Measurements from ENCODE around the gene PRKG1.
"Not testable (repeated sequence)": the region's sequence is repeated elsewhere in the genome, so short reads cannot be mapped to it uniquely, and the experiment has no call there.

Gene PRKG1

DNA sequence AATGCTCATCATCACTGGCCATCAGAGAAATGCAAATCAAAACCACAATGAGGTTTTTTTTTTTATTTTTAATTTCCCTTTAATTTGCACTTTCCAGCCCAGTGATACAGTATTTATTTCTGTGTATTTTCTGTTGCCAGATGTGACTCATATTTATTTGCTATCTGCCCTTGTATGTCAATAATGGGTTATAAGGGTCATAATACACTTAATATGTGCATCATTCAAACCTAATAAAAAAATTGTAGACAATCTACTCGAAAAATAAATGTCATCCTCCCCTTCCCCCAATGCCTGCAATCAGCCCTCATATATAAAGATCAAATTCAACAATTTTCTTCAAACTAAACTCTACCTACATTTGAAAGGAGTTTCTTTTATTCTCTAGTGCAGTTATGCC lies 470.6 kb downstream of the PRKG1 start:
- DNase-seq = no peak

DNA sequence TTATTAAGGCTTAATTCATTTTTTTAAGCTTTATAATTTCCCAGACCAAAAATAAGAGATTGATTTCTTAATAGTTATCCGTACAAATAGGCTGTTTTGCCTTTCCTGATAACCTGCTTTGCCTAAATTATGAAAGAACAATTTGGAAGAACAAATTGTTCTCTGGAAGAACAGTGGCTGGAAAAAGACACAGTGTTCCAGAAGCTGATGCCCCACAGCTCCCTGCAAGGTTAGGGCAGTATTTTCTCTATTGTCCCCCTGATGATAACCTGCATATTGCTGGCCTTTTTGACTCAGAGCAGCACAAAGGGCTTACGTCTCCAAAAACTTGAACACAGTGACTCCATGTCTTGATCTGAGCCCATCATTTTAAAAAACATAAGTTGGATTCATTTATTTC lies 473.7 kb downstream of the PRKG1 start:
- DNase-seq = no peak

DNA sequence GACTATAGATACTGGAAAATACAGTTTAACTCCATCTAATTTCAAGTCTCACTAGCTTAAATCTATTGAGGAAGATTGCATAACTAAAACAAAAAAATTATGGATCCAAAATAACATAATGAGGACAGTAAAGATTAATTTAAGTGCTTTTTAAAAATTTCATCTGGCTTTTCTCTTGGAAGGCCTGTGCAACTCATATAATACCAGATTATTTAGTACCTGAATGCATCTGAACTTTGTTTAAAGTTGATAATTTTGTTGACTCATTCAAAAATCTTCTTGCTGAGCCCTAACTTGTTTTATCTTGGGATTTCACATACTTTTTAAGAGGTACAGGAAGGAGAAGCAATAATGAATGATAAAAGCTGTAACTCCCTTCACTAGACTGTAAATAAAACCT lies 478.6 kb downstream of the PRKG1 start:
- DNase-seq = no peak

DNA sequence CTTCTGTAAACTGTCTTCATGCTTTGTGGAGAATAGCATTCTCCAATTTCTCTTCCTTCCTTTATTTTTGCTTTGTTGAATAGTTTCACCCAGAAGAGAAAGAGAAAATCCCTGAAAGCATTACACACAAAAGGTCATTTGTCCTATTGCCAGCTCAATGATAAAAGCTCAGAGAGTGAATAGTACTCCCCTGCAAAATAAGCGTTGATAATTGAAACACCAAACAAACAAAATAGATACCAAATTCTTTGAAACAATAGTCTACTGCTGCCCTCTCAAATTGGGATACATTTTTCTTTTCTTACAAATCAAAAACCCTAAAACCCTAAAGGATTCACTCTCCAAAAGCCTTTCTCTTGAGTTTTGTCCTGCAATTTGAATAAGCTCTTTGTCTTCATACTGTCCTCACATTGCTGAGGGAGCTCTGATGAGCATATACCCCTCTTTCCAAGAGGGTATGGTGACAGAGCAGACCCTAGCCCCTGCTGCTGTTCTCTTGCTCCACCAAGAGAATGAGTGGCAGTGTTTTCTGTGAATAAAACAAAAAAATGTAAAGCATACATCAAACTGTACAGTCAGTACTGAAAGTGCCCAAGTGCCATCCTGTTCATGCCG lies 490.7 kb downstream of the PRKG1 start:
- no peak for DNase-seq

DNA sequence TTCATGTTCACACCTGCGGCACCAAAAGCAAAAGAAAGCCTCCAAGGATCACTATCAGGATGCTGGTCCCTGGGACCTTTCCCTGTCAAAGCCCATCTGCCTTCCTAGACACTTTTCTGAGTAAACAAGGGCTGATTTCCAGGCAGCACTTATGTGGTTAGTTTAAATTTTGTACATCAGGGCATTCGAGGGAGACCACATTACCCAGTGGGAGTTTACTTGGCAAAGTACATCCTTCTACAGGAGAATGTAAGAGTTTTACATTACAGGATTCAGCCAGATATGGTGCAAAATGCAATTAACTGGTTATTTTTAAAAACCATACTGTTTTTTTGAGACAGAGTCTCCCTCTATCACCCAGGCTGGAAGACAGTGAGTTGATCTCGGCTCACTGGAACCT lies 493.0 kb downstream of the PRKG1 start:
- DNase-seq = no peak

DNA sequence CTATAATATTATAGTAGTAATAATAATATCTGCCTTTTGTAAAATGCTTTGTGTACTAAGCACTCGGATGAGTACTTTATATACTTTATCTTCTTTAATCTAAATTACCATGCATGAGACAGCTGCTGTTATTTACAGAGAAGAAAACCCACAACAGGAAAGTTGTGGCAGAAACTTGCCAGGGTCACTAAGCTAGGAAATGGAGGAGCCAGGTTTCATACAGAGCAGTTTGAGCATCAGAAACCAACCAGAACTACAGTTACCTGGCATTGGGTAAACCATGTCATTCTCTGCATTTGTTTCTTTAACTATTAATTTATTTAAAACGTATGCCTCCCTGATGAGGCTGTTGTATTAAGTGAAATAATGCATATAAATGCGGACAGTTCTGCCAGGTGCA lies 495.2 kb downstream of the PRKG1 start:
- DNase-seq = no peak

DNA sequence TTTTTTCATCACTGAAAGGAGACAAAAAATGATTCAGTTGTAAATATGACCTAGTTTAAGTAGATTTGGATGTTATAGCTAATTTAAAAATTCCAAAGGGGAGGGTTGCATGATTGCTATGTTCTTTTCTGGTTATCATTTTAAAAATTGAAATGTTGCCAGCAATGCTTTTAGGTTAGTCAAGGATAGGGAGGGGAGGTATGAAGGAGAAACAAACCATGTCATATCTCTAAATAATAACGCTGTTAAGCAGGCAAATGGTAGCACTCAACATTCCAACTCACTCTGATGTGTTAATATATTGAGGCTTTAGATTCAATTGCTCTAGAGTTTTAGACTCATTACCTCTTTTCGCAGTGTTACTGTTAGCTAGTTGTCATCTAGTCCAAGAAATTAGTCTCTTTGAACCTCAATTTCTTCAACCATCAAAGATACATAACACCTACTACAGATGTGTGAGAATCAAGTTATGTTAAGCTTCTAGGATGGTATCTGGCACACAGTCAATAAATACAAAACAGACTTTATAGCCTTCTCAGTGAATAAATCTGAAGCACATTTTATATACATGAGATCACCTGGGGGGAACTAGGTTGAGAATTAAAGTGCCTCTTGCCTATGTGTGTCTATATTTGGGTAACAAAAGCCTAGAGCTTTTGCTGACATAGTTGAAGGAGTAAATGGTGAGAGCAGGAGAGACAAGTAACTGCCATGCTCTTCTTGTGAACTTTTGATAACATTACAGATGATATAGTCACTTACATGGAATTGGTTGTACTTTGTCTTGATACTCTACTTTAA lies 500.2 kb downstream of the PRKG1 start:
- no peak for DNase-seq

DNA sequence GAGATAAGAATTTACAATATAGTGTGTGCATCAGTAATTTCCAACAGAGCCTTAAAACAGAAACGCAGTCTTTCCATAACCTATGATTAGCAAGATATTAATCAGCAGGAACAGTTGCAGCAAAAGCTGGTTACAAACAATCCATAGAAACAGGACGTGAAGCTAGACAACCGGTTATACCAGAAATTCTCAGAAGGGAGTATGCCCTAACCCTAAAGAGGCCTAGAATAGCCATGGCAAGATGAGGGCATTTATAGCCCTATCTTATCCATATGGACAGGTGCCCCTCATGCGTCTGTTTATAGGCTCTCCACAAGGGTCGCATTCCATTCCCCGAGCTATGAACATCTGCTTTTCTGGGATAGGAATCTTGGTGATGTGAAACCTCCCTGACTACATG lies 506.9 kb downstream of the PRKG1 start:
- DNase-seq = not testable (repeated sequence)

DNA sequence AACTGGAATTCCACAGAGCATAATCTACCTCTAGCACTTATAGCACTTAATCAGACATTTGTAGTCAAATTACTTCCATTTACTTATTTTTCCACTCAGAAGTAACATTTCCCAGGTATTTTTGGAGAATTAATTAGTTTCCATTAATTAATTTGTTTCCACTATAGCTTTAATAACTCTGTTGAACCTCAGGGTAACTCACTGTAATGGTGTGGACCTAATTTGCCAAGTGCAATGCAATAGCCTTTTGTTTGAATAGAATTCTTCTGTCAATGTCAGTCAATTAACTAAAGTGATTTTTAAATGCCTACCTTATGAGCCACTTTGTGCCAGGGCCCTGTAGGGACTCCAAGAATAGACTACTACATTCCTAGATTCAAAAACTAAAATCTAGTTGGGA lies 509.7 kb downstream of the PRKG1 start:
- DNase-seq = no peak

DNA sequence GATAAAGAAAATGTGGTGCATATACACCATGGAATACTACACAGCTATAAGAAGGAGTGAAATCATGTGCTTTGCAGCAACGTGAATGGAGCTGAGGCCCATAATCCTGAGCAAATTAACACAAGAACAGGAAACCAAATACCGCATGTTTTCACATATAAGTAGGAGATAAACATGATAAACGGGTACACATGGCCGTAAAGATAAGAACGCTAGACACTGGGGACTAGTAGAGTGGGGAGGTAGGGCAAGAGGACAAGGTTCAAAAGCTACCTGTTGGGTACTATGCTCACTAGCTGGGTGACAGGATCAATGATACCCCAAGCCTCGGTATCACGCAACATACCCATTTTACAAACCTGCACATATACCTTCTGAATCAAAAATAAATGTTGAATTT lies 511.5 kb downstream of the PRKG1 start:
- no peak for DNase-seq

DNA sequence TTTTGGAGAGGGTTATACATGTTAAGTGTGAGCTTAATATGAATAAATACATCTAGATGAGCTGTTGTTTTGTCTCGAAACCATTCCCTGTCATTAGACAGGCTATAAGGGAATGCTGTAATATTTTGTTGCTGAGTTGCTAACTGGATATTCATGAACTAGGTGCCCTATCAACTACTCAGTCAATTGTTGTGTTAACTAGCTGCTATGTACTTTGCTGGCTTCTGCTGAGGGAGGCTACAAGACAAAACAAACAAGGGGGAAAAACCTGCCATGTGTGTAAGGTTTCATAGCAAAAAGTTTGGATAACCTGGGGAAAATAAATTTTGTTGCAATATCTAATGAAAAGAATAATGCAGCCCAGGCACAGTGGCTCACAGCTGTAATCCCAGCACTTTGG lies 514.7 kb downstream of the PRKG1 start:
- no peak for DNase-seq

DNA sequence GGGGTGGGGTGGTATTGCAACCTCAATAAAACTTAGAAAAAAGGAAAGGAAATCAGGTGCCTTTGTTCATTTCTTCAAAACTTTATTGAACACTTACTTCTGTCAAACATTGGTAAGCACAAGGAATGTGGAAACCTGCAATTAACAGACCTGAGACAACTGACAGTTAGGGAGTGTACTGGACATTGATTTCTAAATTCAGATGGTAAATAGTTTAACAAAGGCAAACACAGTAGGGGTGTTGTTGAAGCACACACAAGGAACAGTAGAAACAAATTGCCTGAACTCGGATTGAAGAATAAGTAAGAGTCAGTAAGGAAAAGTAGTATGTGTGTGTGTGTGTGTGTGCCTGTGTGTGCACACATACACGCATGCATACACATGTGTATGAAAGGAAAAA lies 516.5 kb downstream of the PRKG1 start:
- DNase-seq = no peak

DNA sequence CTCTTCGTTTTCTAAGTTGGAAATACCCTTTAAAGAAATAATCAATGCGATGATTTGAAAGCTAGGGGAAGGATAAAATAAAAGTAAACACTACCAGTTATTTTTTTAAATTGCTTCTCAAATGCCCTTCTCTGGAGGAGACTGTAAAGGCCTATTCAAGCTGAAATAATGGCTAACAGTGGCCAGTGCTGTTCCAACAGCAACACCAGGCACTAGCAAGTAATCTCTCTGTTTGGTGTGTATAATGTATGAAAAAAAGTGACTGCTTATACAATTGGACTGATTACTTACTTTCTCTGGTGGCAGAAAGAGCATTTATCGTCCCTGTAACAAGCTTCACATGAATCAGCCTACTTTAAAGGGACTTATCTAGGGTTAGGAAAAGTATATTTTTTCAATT lies 522.4 kb downstream of the PRKG1 start:
- no peak for DNase-seq

DNA sequence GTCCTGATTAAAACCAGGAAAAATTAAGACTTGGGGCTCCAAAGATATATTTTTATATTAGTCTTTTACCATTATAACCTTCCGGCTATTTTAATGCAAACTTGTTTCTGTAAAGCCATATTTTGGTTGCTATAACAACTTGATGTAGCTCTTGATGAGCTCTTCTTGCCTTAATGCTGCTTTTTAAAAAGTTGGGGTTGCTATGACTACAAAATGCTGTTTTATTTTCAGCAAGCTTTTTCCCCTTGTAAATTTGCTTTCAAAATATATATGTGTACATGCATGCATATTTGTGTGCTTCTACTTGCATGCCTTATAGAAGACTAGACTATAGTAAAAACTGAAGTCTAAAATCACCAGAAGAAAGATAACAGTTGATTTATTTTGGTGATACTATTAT lies 525.4 kb downstream of the PRKG1 start:
- no peak for DNase-seq

DNA sequence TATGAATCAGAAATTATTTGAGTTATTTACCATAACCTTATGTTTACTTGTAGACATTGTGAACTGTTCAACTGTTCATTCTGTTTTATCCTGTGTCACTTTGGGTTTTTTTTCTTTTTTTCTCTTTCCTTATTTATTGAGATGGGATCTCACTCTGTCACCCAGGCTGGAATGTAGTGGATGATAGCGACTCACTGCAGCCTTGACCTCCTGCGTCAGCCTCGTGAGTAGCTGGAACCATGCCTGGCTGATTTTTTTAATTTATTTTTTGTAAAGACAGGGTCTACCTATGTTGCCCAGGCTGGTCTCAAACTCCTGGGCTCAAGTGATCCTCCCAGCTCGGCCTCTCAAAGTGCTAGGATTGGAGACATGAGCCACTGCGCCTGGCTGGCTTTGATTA lies 528.0 kb downstream of the PRKG1 start:
- no peak for DNase-seq

DNA sequence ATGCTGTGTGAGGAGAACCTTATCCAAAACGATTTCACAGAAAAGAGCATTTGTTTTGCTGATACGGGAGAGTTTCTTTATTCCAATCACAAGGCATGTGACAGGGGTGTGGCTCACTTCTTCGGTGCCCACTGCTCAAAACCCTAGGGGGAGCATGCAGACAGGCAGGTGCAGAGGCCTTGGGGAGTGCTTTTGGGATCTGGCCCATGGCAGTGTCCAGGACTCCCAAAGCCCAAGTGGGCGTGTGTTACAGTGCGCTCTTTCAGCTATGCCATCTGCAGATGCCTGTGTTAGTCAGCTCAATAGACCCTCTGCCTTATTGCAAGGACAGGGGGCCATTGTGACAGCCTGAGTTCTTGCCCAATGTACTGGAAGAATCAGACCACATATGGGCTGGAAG lies 530.3 kb downstream of the PRKG1 start:
- no peak for DNase-seq

DNA sequence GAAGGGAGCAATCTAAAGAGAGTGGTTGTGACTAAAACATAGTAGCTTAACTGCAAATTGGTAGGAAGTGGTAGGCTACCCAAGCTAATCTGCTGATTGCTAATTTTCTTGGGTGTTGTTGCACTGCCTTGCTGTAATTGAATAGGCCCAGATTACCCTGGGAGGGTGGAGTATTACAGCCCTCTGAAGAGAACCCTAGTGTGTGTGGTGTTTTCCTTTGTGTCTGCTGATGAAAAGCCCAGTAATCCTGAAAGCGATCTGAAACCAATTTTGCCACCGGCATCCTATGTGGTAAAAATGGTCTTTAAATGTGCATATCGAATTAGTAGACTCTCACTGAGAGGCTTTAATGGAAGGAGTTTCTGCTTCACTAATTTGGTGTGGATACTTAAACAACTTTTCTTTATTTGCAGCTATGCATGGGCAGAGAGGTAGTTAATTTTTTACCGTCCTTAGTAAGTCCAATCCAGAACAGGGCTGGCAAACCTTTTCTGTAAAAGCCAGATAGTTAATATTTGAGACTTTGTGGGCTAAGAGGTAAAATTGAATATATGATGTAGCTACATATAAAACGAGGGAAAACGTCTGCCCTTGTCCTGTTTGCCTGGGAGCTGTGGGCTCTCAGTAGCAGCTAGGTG lies 532.7 kb downstream of the PRKG1 start:
- no peak for DNase-seq

DNA sequence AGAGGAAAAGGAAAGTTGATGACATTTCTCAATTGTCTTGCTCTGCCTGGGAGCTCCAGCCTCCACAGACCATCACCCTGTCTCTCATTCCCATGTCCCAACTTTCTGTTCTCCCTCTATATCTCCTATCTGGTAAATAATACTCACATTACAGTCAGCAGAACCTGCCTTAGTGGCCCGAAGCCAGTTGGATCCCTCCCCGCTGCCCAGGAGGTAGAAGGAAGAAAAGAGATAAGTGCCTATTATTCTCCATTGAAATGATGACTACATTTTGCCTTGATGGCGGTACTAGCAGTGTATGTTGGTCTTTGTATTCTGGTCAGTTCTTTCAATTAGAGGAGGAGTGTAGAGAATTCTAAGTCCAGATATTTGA lies 533.2 kb downstream of the PRKG1 start:
- no peak for DNase-seq

DNA sequence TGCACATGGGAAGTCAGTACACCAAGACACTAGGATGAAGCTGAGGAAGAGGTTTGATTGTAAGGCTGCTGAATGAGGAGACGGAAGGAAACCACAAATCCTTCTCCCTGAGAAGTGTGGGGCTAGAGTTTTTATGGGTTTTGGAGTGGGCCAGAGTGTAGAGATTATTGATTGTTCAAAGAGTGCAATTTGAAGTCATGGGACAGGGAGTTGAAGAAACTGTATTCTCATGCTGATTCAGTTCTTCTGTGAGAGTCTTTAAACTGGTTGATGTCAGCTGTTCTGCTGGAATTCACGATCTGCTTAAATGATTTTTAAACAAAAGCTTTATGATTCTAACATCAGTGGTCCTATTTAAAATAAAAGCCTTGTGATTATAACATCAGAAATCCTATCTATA lies 533.9 kb downstream of the PRKG1 start:
- no peak for DNase-seq

DNA sequence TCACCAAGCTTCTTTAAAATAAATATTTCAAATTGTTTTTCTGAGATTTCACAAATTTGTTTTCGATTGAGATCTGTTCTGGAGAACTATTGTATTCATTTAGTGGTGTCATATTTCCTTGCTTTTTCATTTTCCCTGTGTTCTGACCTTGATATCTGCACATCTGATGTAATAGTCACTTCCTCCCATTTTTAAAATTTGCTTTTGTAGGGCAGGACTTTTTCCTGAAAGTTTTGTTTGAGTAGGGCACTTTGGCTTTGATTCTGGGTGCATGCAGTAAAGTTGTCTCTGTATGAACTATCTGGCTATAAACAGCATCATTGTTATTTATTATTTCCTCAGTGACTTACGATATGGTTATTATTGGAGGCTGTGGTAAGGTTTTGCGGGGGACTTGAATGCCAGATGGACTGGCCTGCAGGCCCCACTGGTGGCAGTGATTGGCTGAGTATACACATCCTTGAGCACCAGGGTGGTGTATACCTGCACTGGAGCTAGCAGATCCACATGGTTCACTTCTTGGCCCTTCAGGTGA lies 541.5 kb downstream of the PRKG1 start:
- no peak for DNase-seq

DNA sequence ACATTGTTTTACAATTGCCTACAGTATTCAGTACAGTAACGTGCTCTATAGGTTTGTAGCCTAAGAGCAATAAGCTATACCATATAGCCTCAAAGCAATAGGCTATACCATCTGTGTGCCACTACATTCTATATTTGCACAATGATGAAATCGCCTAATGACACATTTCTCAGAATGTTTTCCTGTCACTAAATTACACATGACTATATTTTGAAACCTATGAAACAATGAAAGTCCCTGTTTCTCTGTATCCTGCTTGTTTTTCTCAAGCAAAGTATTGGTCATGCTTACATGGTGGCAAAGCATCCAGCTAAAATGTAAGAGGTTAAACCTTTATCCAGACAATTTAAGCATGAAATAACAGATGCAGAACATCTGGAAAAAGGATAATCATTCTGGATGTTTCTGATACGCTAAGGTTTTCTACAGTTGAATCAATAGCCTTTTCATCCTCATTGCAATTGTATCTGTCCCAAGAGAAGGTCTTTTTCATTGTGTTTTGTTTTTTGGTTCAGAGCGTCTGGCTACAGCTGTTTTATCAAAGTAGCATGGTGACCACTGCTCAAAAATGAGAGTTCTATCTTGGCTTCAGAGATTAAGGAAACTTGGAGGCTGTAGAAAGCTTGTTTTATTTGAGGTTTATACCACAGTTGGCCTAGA lies 543.4 kb downstream of the PRKG1 start:
- no peak for DNase-seq

DNA sequence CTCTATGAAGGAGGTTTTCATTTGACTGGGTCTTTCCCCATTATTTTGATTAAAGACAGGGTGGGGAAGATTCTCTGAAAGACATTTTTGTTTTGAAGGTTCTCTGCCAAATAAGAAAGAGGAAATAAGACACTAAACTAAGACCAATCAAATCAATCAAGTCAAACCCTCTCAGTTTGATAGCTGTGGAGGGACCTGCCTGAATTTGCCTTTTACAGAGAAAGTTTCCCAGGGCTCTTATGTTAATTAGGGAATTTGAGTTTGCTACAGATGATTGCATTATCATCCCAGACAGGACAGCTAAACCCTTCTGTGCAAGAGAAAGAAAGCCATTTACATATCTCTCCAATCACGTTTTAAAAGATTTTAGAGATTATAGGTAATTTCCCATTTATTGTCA lies 545.1 kb downstream of the PRKG1 start:
- DNase-seq = no peak

DNA sequence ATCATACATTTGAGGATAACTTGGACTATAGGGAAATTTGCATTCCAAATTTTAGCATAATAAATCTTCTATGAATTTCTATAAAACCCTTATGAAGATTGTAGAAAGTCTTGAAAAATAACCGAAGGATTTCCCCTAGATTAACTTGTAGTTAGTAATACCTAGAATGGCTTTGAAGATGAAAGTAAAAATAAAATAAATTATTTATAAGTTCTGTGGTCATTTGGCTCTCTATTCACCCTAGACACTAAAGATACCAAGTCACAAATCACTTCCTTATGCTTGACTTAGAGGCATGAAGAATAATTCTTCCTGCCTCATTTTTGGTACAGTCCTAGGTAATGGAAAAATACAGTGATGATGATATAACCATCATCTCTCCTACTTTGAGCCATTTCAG lies 545.8 kb downstream of the PRKG1 start:
- DNase-seq = no peak

DNA sequence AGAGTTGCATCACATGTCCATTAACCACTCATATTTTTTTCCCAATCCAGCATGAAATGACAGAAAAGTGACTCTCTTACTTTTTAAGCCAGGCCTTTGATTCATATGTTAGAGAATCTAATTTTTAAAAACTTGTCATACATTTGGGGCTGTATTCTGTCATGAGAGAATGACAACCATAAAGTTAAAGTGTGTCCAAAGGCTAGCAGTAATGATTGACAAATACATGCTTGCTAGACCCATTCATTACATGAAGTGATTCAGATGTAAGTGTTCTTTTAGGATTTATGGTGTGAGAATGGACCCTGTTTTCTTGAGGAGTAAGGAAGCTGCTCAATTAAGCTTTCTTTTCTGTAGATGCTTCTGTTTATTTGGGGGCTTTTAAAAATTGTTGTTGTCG lies 549.7 kb downstream of the PRKG1 start:
- DNase-seq = no peak
